WTC11 (cell line): ENCODE measurements around the gene LEF1. TPM values are rescaled to one million over a fixed set of nuclear protein-coding genes. Genes with fewer than 3 reads are reported as not detected.

Experiments used
- ATAC-seq: fragments of 200-7000 bp; cut with Tn5 transposase; 2 replicates; pipeline ENCODE4 v1.10.0; 2021; ENCODE audit warnings: mild to moderate bottlenecking, moderate library complexity
- CTCF ChIA-PET: fragments of 300-600 bp; sonication (Branson Sonifier 250); formaldehyde crosslinking; loops from one replicate; lab custom pipeline; 2021; ENCODE audit warnings: antibody characterized with exemption; lab: Charles Lee
- POLR2A ChIA-PET: fragments of 350-600 bp; sonication (Branson Sonifier 250); formaldehyde crosslinking; loops from one replicate; lab custom pipeline; 2021; ENCODE audit warnings: antibody characterized with exemption; lab: Charles Lee
- DNase-seq: peaks from one replicate; pipeline ENCODE4 v3.0.0; 2021; ENCODE audit warnings: low spot score
- H3K27ac Mint-ChIP-seq: 2 replicates; pipeline ENCODE4 v1.8.0; 2021; ENCODE audit warnings: mixed read lengths
- H3K27me3 Mint-ChIP-seq: 2 replicates; pipeline ENCODE4 v1.8.0; 2021; ENCODE audit warnings: low read depth, mild to moderate bottlenecking, moderate library complexity, mixed read lengths
- H3K36me3 Mint-ChIP-seq: 2 replicates; pipeline ENCODE4 v1.8.0; 2021; ENCODE audit warnings: mixed read lengths
- H3K4me1 Mint-ChIP-seq: 2 replicates; pipeline ENCODE4 v1.8.0; 2022; ENCODE audit warnings: mixed read lengths
- H3K4me3 Mint-ChIP-seq: 2 replicates; pipeline ENCODE4 v1.8.0; 2021; ENCODE audit warnings: mild to moderate bottlenecking, moderate library complexity, mixed read lengths
- H3K9me3 Mint-ChIP-seq: 2 replicates; pipeline ENCODE4 v1.8.0; 2021; ENCODE audit warnings: mixed read lengths
- FOXK1 ChIP-seq: sonication (generic); formaldehyde crosslinking; IDR thresholded peaks from 2 replicates; pipeline ENCODE4 v1.8.0; 2022; ENCODE audit warnings: mild to moderate bottlenecking, moderate library complexity, missing genetic modification reagents
- GTF2I ChIP-seq: fragments of 250-450 bp; sonication (Bioruptor Pico); conservative IDR thresholded peaks from 2 replicates; pipeline ENCODE4 v1.4.0; 2021; ENCODE audit warnings: mild to moderate bottlenecking
- HMGA2 ChIP-seq: fragments of 250-450 bp; sonication (Bioruptor Pico); IDR thresholded peaks from 2 replicates; pipeline ENCODE4 v1.4.0; 2021; ENCODE audit warnings: mild to moderate bottlenecking, moderate library complexity
- JUN ChIP-seq: sonication (generic); formaldehyde crosslinking; IDR thresholded peaks from 2 replicates; pipeline ENCODE4 v1.8.0; 2023; ENCODE audit warnings: mild to moderate bottlenecking, missing genetic modification reagents
- MXD4 ChIP-seq: fragments of 250-450 bp; sonication (Bioruptor Pico); IDR thresholded peaks from 2 replicates; pipeline ENCODE4 v1.8.0; 2021; ENCODE audit warnings: mild to moderate bottlenecking, moderate library complexity, borderline replicate concordance
- NFATC4 ChIP-seq: fragments of 250-450 bp; sonication (Bioruptor Pico); IDR thresholded peaks from 2 replicates; pipeline ENCODE4 v1.9.0; 2021; ENCODE audit warnings: mild to moderate bottlenecking
- NFYB ChIP-seq: sonication (generic); formaldehyde crosslinking; conservative IDR thresholded peaks from 2 replicates; pipeline ENCODE4 v1.8.0; 2022; ENCODE audit warnings: low read depth, missing genetic modification reagents
- SOX15 ChIP-seq: fragments of 250-450 bp; sonication (Bioruptor Pico); IDR thresholded peaks from 2 replicates; pipeline ENCODE4 v1.9.0; 2021; ENCODE audit warnings: mild to moderate bottlenecking
- TCF7 ChIP-seq: sonication (generic); formaldehyde crosslinking; IDR thresholded peaks from 2 replicates; pipeline ENCODE4 v1.8.0; 2022; ENCODE audit warnings: mild to moderate bottlenecking, low read depth, missing genetic modification reagents, moderate library complexity
- ZNF263 ChIP-seq: sonication (generic); formaldehyde crosslinking; IDR thresholded peaks from 2 replicates; pipeline ENCODE4 v1.8.1; 2022; ENCODE audit warnings: low read depth, mild to moderate bottlenecking, moderate library complexity, missing genetic modification reagents
- ZNF423 ChIP-seq: fragments of 250-450 bp; sonication (Bioruptor Pico); IDR thresholded peaks from 2 replicates; pipeline ENCODE4 v2.1.2; 2022; ENCODE audit warnings: mild to moderate bottlenecking, moderate library complexity
- total RNA-seq: library from RNA; stranded (reverse); gene quantifications from 3 replicates; pipeline ENCODE4 v1.2.3, GENCODE V29; 2021
- TF ChIP-seq, protein P1 (sequence below): sonication (generic); formaldehyde crosslinking; IDR thresholded peaks from 2 replicates; pipeline ENCODE4 v1.8.1; 2022; ENCODE audit warnings: low read depth, mild to moderate bottlenecking, moderate library complexity, missing genetic modification reagents, borderline replicate concordance
- TF ChIP-seq, protein P2 (sequence below): sonication (generic); formaldehyde crosslinking; IDR thresholded peaks from 2 replicates; pipeline ENCODE4 v1.8.0; 2022; ENCODE audit warnings: mild to moderate bottlenecking, missing genetic modification reagents
- TF ChIP-seq, protein P3 (sequence below): sonication (generic); formaldehyde crosslinking; IDR thresholded peaks from 2 replicates; pipeline ENCODE4 v1.8.0; 2022; ENCODE audit warnings: mild to moderate bottlenecking, missing genetic modification reagents
- TF ChIP-seq, protein P4 (sequence below): fragments of 250-450 bp; sonication (Bioruptor Pico); IDR thresholded peaks from 2 replicates; pipeline ENCODE4 v1.9.0; 2021; ENCODE audit warnings: mild to moderate bottlenecking, borderline replicate concordance
- TF ChIP-seq, protein P5 (sequence below): sonication (generic); formaldehyde crosslinking; IDR thresholded peaks from 2 replicates; pipeline ENCODE4 v1.8.0; 2022; ENCODE audit warnings: missing genetic modification reagents
- TF ChIP-seq, protein P6 (sequence below): fragments of 250-450 bp; sonication (Bioruptor Pico); IDR thresholded peaks from 2 replicates; pipeline ENCODE4 v1.8.0; 2021; ENCODE audit warnings: mild to moderate bottlenecking
- TF ChIP-seq, protein P7 (sequence below): sonication (generic); formaldehyde crosslinking; IDR thresholded peaks from 2 replicates; pipeline ENCODE4 v1.8.0; 2022; ENCODE audit warnings: mild to moderate bottlenecking, missing genetic modification reagents

The LEF1 gene
- total RNA-seq, 1 experiment from 2014 or later, result 1.3 TPM

DNA sequence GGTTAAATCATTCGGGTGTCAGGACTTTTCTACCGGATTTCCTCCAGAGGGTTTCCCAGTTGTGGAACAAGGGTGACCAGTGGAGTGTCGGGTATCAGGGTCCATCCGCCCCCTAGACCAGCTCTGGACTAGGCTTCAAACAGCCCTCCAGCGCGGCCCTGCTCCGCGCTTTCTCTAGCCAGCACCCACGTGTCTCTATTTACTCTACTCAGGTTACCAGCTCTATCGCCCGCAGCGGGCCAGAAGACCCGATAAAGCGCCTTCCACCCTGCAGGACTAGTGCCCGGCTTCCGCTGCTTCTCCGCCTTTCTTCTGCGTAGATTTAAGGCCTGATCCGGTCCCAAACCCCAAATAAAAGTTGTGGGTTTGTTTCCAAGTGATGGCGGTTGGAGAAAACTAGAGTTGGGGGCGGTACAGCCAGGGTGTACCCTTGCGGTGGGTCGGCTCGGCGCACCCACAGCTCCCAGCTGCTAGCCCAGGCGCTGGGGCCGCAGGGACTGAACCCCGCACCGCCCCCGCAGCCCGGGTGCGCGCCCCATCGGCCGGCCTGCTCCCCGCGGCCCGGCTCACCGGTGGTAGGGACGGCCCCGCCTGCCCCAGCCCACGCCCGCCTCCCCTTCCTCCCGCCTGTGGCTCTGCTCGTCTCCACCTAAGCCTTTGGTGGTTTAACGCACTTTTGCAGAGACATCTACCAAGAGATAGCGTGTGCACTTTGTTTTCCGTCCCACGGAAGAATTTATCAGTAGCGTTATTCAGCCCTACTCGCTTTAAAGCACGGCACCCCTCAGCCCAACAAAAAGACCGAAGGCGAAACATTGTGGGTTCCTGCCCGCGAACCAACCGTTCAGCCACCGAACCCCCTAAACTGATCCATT lies 2.1 kb downstream of the LEF1 start:
- TF ChIP-seq, protein P1, sequence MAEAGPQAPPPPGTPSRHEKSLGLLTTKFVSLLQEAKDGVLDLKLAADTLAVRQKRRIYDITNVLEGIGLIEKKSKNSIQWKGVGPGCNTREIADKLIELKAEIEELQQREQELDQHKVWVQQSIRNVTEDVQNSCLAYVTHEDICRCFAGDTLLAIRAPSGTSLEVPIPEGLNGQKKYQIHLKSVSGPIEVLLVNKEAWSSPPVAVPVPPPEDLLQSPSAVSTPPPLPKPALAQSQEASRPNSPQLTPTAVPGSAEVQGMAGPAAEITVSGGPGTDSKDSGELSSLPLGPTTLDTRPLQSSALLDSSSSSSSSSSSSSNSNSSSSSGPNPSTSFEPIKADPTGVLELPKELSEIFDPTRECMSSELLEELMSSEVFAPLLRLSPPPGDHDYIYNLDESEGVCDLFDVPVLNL, result no peak
- TF ChIP-seq, protein P2, sequence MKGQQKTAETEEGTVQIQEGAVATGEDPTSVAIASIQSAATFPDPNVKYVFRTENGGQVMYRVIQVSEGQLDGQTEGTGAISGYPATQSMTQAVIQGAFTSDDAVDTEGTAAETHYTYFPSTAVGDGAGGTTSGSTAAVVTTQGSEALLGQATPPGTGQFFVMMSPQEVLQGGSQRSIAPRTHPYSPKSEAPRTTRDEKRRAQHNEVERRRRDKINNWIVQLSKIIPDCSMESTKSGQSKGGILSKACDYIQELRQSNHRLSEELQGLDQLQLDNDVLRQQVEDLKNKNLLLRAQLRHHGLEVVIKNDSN (CRISPR knock-in tag), result peak; percentile 51; the same call in 1 of the 2 replicates
- TF ChIP-seq, protein P3, sequence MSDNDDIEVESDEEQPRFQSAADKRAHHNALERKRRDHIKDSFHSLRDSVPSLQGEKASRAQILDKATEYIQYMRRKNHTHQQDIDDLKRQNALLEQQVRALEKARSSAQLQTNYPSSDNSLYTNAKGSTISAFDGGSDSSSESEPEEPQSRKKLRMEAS (CRISPR knock-in tag), result peak; percentile 79
- TF ChIP-seq FOXK1 (CRISPR knock-in tag), result peak; percentile 97
- TF ChIP-seq, protein P4, sequence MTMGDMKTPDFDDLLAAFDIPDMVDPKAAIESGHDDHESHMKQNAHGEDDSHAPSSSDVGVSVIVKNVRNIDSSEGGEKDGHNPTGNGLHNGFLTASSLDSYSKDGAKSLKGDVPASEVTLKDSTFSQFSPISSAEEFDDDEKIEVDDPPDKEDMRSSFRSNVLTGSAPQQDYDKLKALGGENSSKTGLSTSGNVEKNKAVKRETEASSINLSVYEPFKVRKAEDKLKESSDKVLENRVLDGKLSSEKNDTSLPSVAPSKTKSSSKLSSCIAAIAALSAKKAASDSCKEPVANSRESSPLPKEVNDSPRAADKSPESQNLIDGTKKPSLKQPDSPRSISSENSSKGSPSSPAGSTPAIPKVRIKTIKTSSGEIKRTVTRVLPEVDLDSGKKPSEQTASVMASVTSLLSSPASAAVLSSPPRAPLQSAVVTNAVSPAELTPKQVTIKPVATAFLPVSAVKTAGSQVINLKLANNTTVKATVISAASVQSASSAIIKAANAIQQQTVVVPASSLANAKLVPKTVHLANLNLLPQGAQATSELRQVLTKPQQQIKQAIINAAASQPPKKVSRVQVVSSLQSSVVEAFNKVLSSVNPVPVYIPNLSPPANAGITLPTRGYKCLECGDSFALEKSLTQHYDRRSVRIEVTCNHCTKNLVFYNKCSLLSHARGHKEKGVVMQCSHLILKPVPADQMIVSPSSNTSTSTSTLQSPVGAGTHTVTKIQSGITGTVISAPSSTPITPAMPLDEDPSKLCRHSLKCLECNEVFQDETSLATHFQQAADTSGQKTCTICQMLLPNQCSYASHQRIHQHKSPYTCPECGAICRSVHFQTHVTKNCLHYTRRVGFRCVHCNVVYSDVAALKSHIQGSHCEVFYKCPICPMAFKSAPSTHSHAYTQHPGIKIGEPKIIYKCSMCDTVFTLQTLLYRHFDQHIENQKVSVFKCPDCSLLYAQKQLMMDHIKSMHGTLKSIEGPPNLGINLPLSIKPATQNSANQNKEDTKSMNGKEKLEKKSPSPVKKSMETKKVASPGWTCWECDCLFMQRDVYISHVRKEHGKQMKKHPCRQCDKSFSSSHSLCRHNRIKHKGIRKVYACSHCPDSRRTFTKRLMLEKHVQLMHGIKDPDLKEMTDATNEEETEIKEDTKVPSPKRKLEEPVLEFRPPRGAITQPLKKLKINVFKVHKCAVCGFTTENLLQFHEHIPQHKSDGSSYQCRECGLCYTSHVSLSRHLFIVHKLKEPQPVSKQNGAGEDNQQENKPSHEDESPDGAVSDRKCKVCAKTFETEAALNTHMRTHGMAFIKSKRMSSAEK, result no peak
- 0 out of 2 replicates have a peak, but pooled peaks have one; percentile 37 for TF ChIP-seq JUN (CRISPR knock-in tag)
- Mint-ChIP-seq H3K4me1 (peaks cover 47% of the 10 kb centered on the region), H3K27me3 (peaks cover 97% of the 10 kb centered on the region), H3K36me3 (no peaks in the 10 kb centered on the region), H3K4me3 (peak overlapping the region; percentile 86), H3K27ac (no peak overlapping the region), H3K9me3 (no peaks in the 10 kb centered on the region)
- DNase-seq, result peak; percentile 71
- peak; percentile 70 for ATAC-seq
- ChIA-PET CTCF (interaction anchor here (0.6 to 1.0 kb wide), 3 partner anchors 11 to 148 kb away, joined by 3 read pairs; no protein-coding TSS in a partner anchor), POLR2A (no interaction called here)

DNA sequence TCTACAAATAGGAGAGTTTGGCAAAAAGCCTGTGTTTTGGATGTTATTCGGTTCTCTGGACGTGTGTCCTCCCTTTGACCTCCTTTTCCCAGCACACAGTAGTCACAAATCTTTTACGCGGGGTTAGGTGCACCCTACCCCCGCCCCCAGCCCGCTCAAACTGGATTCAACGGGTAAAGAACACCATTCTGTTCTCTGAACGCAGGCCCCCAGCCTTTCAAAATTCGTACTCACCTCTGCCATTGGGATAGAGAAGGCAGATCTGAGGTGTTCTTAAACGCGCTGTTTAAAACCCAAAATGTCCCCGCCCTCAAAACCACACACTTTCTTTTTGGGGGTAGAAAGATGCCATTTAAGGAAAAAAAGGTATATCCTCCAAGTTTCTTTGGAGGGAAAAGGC lies 2.7 kb downstream of the LEF1 start:
- Mint-ChIP-seq H3K27ac (no peak overlapping the region), H3K36me3 (no peaks in the 10 kb centered on the region), H3K9me3 (no peaks in the 10 kb centered on the region), H3K4me1 (peaks cover 45% of the 10 kb centered on the region), H3K27me3 (peaks cover 95% of the 10 kb centered on the region), H3K4me3 (peak overlapping the region; percentile 51)
- POLR2A ChIA-PET, result no interaction called here
- ATAC-seq (no peak), DNase-seq (no peak)
- CTCF ChIA-PET, result interaction anchor here (0.8 kb wide), 1 partner anchor 11 kb away, joined by 3 read pairs; no protein-coding TSS in a partner anchor
- TF ChIP-seq MXD4 (CRISPR knock-in tag), result no peak
- no peak for TF ChIP-seq NFYB (CRISPR knock-in tag)
- TF ChIP-seq HMGA2 (CRISPR knock-in tag), result no peak
- TF ChIP-seq, protein P5, sequence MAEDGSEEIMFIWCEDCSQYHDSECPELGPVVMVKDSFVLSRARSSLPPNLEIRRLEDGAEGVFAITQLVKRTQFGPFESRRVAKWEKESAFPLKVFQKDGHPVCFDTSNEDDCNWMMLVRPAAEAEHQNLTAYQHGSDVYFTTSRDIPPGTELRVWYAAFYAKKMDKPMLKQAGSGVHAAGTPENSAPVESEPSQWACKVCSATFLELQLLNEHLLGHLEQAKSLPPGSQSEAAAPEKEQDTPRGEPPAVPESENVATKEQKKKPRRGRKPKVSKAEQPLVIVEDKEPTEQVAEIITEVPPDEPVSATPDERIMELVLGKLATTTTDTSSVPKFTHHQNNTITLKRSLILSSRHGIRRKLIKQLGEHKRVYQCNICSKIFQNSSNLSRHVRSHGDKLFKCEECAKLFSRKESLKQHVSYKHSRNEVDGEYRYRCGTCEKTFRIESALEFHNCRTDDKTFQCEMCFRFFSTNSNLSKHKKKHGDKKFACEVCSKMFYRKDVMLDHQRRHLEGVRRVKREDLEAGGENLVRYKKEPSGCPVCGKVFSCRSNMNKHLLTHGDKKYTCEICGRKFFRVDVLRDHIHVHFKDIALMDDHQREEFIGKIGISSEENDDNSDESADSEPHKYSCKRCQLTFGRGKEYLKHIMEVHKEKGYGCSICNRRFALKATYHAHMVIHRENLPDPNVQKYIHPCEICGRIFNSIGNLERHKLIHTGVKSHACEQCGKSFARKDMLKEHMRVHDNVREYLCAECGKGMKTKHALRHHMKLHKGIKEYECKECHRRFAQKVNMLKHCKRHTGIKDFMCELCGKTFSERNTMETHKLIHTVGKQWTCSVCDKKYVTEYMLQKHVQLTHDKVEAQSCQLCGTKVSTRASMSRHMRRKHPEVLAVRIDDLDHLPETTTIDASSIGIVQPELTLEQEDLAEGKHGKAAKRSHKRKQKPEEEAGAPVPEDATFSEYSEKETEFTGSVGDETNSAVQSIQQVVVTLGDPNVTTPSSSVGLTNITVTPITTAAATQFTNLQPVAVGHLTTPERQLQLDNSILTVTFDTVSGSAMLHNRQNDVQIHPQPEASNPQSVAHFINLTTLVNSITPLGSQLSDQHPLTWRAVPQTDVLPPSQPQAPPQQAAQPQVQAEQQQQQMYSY (CRISPR knock-in tag), result no peak
- TF ChIP-seq NFATC4 (CRISPR knock-in tag), result no peak
- TF ChIP-seq ZNF263 (CRISPR knock-in tag), result no peak
- TF ChIP-seq SOX15 (CRISPR knock-in tag), result no peak
- TF ChIP-seq, protein P6, sequence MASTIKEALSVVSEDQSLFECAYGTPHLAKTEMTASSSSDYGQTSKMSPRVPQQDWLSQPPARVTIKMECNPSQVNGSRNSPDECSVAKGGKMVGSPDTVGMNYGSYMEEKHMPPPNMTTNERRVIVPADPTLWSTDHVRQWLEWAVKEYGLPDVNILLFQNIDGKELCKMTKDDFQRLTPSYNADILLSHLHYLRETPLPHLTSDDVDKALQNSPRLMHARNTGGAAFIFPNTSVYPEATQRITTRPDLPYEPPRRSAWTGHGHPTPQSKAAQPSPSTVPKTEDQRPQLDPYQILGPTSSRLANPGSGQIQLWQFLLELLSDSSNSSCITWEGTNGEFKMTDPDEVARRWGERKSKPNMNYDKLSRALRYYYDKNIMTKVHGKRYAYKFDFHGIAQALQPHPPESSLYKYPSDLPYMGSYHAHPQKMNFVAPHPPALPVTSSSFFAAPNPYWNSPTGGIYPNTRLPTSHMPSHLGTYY (CRISPR knock-in tag), result no peak
- TF ChIP-seq GTF2I, result no peak
- TF ChIP-seq, protein P7, sequence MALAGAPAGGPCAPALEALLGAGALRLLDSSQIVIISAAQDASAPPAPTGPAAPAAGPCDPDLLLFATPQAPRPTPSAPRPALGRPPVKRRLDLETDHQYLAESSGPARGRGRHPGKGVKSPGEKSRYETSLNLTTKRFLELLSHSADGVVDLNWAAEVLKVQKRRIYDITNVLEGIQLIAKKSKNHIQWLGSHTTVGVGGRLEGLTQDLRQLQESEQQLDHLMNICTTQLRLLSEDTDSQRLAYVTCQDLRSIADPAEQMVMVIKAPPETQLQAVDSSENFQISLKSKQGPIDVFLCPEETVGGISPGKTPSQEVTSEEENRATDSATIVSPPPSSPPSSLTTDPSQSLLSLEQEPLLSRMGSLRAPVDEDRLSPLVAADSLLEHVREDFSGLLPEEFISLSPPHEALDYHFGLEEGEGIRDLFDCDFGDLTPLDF (CRISPR knock-in tag), result no peak
- no peak for TF ChIP-seq ZNF423
- TF ChIP-seq TCF7 (CRISPR knock-in tag), result no peak
